Nephron progenitor cell (in vitro differentiated cells): Measurements from ENCODE around the gene LAMB3.

Experiments
- DNase-seq: peaks from one replicate; pipeline ENCODE4 v3.0.0; 2021
- H3K27ac Mint-ChIP-seq: 2 replicates; pipeline ENCODE4 v1.8.0; 2021; ENCODE audit warnings: mild to moderate bottlenecking, moderate library complexity, mixed read lengths
- H3K27me3 Mint-ChIP-seq: 2 replicates; pipeline ENCODE4 v1.8.0; 2021; ENCODE audit warnings: mild to moderate bottlenecking, low read depth, mixed read lengths; ENCODE audit not compliant: poor library complexity
- H3K36me3 Mint-ChIP-seq: 2 replicates; pipeline ENCODE4 v1.8.0; 2021; ENCODE audit warnings: low read depth, mixed read lengths
- H3K4me1 Mint-ChIP-seq: 2 replicates; pipeline ENCODE4 v1.8.0; 2021; ENCODE audit warnings: mixed read lengths
- H3K4me3 Mint-ChIP-seq: 2 replicates; pipeline ENCODE4 v1.8.0; 2021; ENCODE audit warnings: mild to moderate bottlenecking, moderate library complexity, mixed read lengths
- H3K9me3 Mint-ChIP-seq: 2 replicates; pipeline ENCODE4 v1.8.0; 2021; ENCODE audit warnings: mild to moderate bottlenecking, moderate library complexity, mixed read lengths
- CTCF ChIP-seq: fragments of 200-600 bp; sonication (generic); IDR thresholded peaks from 2 replicates; pipeline ENCODE4 v1.5.0; 2021; ENCODE audit warnings: antibody characterized with exemption

Gene LAMB3

GRCh38 chr1:209634005-209634737 lies 18.1 kb downstream of the LAMB3 start:
- no peaks in the 10 kb centered on the region for H3K36me3 Mint-ChIP-seq
- no peaks in the 10 kb centered on the region for H3K4me1 Mint-ChIP-seq
- TF ChIP-seq CTCF = no peak
- H3K27me3 Mint-ChIP-seq = peaks cover 34% of the 10 kb centered on the region
- H3K4me3 Mint-ChIP-seq = no peak overlapping the region
- H3K9me3 Mint-ChIP-seq = no peaks in the 10 kb centered on the region
- DNase-seq = no peak
- no peak overlapping the region for H3K27ac Mint-ChIP-seq

GRCh38 chr1:209633335-209633997 lies 18.8 kb downstream of the LAMB3 start:
- DNase-seq = no peak
- Mint-ChIP-seq H3K27ac (no peak overlapping the region), H3K4me3 (no peak overlapping the region), H3K9me3 (no peaks in the 10 kb centered on the region), H3K36me3 (no peaks in the 10 kb centered on the region), H3K4me1 (no peaks in the 10 kb centered on the region), H3K27me3 (peaks cover 36% of the 10 kb centered on the region)
- TF ChIP-seq CTCF = no peak

GRCh38 chr1:209630383-209631225 lies 21.6 kb downstream of the LAMB3 start:
- Mint-ChIP-seq H3K9me3 (no peaks in the 10 kb centered on the region), H3K4me3 (no peak overlapping the region), H3K36me3 (no peaks in the 10 kb centered on the region), H3K27ac (no peak overlapping the region), H3K27me3 (peaks cover 50% of the 10 kb centered on the region), H3K4me1 (peaks cover 8% of the 10 kb centered on the region)
- TF ChIP-seq CTCF = no peak
- DNase-seq = no peak

GRCh38 chr1:209629621-209630382 lies 22.4 kb downstream of the LAMB3 start:
- Mint-ChIP-seq H3K9me3 (no peaks in the 10 kb centered on the region), H3K27me3 (peaks cover 52% of the 10 kb centered on the region), H3K36me3 (no peaks in the 10 kb centered on the region), H3K4me3 (no peak overlapping the region), H3K4me1 (peaks cover 13% of the 10 kb centered on the region), H3K27ac (no peak overlapping the region)
- no peak for DNase-seq
- no peak for TF ChIP-seq CTCF

- Mint-ChIP-seq H3K4me3 (no peak overlapping the region), H3K27ac (no peak overlapping the region), H3K4me1 (peaks cover 17% of the 10 kb centered on the region)
These were observed 23.5 kb downstream of the LAMB3 start for GRCh38 chr1:209628618-209629299.

More at GRCh38 chr1:209628618-209629299, 23.5 kb downstream of the LAMB3 start:
- H3K9me3 Mint-ChIP-seq = no peaks in the 10 kb centered on the region
- H3K27me3 Mint-ChIP-seq = peaks cover 61% of the 10 kb centered on the region
- DNase-seq = no peak
- no peaks in the 10 kb centered on the region for H3K36me3 Mint-ChIP-seq
- TF ChIP-seq CTCF = no peak
